GM12878 (cell line): ENCODE data around the gene PLEK2. TPM values are rescaled to one million over a fixed set of nuclear protein-coding genes. Genes with fewer than 3 reads are reported as not detected.

Experiments used
- ATAC-seq: fragments of 200-7000 bp; cut with Tn5 transposase; 3 replicates; pipeline ENCODE4 v1.9.1; 2020; ENCODE audit warnings: mild to moderate bottlenecking, moderate library complexity
- BruUV-seq: library from RNA; stranded (reverse); fragments of 400-500 nt; replicated peaks from 2 replicates; lab custom pipeline; 2021; lab: Mats Ljungman, UMichigan
- CTCF ChIA-PET: fragments of 300-600 bp; sonication (Branson Sonifier 250); formaldehyde crosslinking; extraction: SDS; loops from one replicate; lab custom pipeline; 2021; ENCODE audit warnings: inconsistent platforms; lab: Yijun Ruan, JAX
- POLR2A ChIA-PET: fragments of 350-600 bp; formaldehyde crosslinking; extraction: SDS; loops from one replicate; lab custom pipeline; 2021; ENCODE audit warnings: inconsistent platforms; lab: Charles Lee
- RAD21 ChIA-PET: fragments of 300-600 bp; sonication (Branson Sonifier 250); formaldehyde crosslinking; loops from one replicate; lab custom pipeline; 2023; ENCODE audit warnings: antibody characterized with exemption; ENCODE audit not compliant: unreplicated experiment; lab: Charles Lee
- SMC1A ChIA-PET: fragments of 300-600 bp; sonication (Branson Sonifier 250); formaldehyde crosslinking; loops from one replicate; lab custom pipeline; 2023; ENCODE audit not compliant: unreplicated experiment, uncharacterized antibody; lab: Charles Lee
- DNase-seq: peaks from one replicate; pipeline ENCODE4 v3.0.0-alpha.2; 2011; ENCODE audit warnings: low read depth, low spot score
- FAIRE-seq: peaks from 3 replicates; lab custom pipeline; 2011; peaks lifted over from hg19 to GRCh38; lab: Jason Lieb, UNC
- H2AFZ ChIP-seq: 2 replicates; pipeline ENCODE4 v1.6.0; 2011; ENCODE audit warnings: low read depth, low read length, control low read depth; ENCODE audit not compliant: control insufficient read depth
- H3K27ac ChIP-seq: 2 replicates; pipeline ENCODE4 v1.5.1; 2011; ENCODE audit warnings: control low read depth; ENCODE audit not compliant: control insufficient read depth, insufficient read depth
- H3K27me3 ChIP-seq, 2 experiments: replicated peaks in 1 of 2; 2 replicates each; pipeline versions ENCODE4 v1.6.0 to v1.6.1; 2011; ENCODE audit warnings: low read length in 1 of 2; ENCODE audit not compliant: control insufficient read depth in 2 of 2, insufficient read depth in 2 of 2
- H3K36me3 ChIP-seq, 2 experiments: 2 replicates each; pipeline ENCODE4 v1.5.1; 2011; ENCODE audit warnings: low read length in 1 of 2; ENCODE audit not compliant: control insufficient read depth in 2 of 2, insufficient read depth in 2 of 2
- H3K4me1 ChIP-seq: 2 replicates; pipeline ENCODE4 v1.6.1; 2011; ENCODE audit warnings: mild to moderate bottlenecking, low read length, moderate library complexity, mixed read lengths; ENCODE audit not compliant: control insufficient read depth, insufficient read depth
- H3K4me2 ChIP-seq: 2 replicates; pipeline ENCODE4 v1.6.0; 2011; ENCODE audit warnings: control low read depth; ENCODE audit not compliant: control insufficient read depth, insufficient read depth
- H3K4me3 ChIP-seq: fragments of 200-600 bp; sonication (generic); 2 replicates; pipeline ENCODE4 v1.5.1; 2016
- H3K79me2 ChIP-seq: 2 replicates; pipeline ENCODE4 v1.6.0; 2011; ENCODE audit warnings: low read length; ENCODE audit not compliant: control insufficient read depth, insufficient read depth
- H3K9ac ChIP-seq: 2 replicates; pipeline ENCODE4 v1.8.0; 2011; ENCODE audit warnings: low read length, control low read depth, mixed read lengths; ENCODE audit not compliant: control insufficient read depth, insufficient read depth
- H3K9me3 ChIP-seq: replicated peaks from 3 replicates; pipeline ENCODE4 v1.5.1; 2011; ENCODE audit warnings: mild to moderate bottlenecking, low read length; ENCODE audit not compliant: control insufficient read depth, insufficient read depth
- H4K20me1 ChIP-seq: 2 replicates; pipeline ENCODE4 v1.6.0; 2011; ENCODE audit not compliant: control insufficient read depth, insufficient read depth
- HSF1 ChIP-seq: fragments of 150-350 bp; IDR thresholded peaks from 2 replicates; pipeline ENCODE4 v1.6.1; 2014; ENCODE audit warnings: mild to moderate bottlenecking, low read depth, low read length
- MTA3 ChIP-seq: IDR thresholded peaks from 2 replicates; pipeline ENCODE4 v1.6.1; 2012; ENCODE audit warnings: low read length, inconsistent platforms, borderline replicate concordance
- PKNOX1 ChIP-seq: fragments of 450-650 bp; IDR thresholded peaks from 2 replicates; pipeline ENCODE4 v1.6.1; 2016; ENCODE audit warnings: mild to moderate bottlenecking
- YBX1 ChIP-seq: fragments of 450-650 bp; IDR thresholded peaks from 2 replicates; pipeline ENCODE4 v1.6.1; 2016; ENCODE audit warnings: antibody characterized with exemption
- WGBS: methylation state at CpG from one replicate; pipeline ENCODE4 v1.1.6; 2016; ENCODE audit warnings: low lambda C conversion rate; ENCODE audit not compliant: insufficient replicate concordance, insufficient coverage; ENCODE audit errors: missing lambda C conversion rate; 5-methylcytosine and 5-hydroxymethylcytosine counted together
- in situ Hi-C: fragments of 300-500 bp; cut with MboI; formaldehyde crosslinking; loops from 9 replicates; pipeline ENCODE4 v1.14.3; 2018; ENCODE audit warnings: mixed read lengths
- intact Hi-C: fragments of 100-400 bp; cut with micrococcal nuclease; formaldehyde crosslinking; loops from one replicate; pipeline ENCODE4 v1.14.2; 2022; ENCODE audit not compliant: unreplicated experiment
- polyA plus RNA-seq, 11 experiments: library from polyadenylated mRNA; depleted of rRNA in 4 of 11; unstranded in 6 of 11; stranded (reverse) in 5 of 11; fragments of >200 nt; fragmentation: Nextera tagmentation in 4 of 11; fragmentation: Illumina TruSeq in 1 of 11; extraction: Ambion mirVana in 4 of 11; extraction: Trizol in 1 of 11; gene quantifications; 1 replicate in 1 of 11; 2 replicates in 10 of 11; pipeline versions ENCODE4 v1.2.1 to v1.2.3, GENCODE V29; 2011 to 2016; ENCODE audit warnings: inconsistent platforms in 2 of 11, missing spikeins in 2 of 11, low read depth in 1 of 11
- total RNA-seq, 4 experiments: library from RNA; depleted of rRNA in 3 of 4; stranded (reverse); fragments of >200 nt in 3 of 4; fragmentation: Illumina TruSeq in 1 of 4; extraction: Trizol in 1 of 4; gene quantifications; 2 replicates each; pipeline versions ENCODE4 v1.2.1 to v1.2.3, GENCODE V29; 2013 to 2021

The PLEK2 gene
- total and polyA plus RNA-seq, 10 of the 15 experiments (the other 5 are each of a cell fraction or from before 2014, with no cell fraction given): 0.08 to 0.20 TPM; not detected in 8

- H3K9ac ChIP-seq: no peak overlapping the region
- ChIA-PET POLR2A (no interaction called here), CTCF (interaction anchor here (0.8 to 2.9 kb wide), 4 partner anchors 10 to 130 kb away, joined by 3 to 10 read pairs (median 5); no protein-coding TSS in a partner anchor), SMC1A (interaction anchor here (0.7 to 2.6 kb wide), 4 partner anchors 9 to 136 kb away, joined by 3 to 9 read pairs (median 6); no protein-coding TSS in a partner anchor), RAD21 (interaction anchor here (1.0 kb wide), 1 partner anchor 264 kb away, joined by 3 read pairs; no protein-coding TSS in a partner anchor)
- H3K27ac ChIP-seq: no peak overlapping the region
- H4K20me1 ChIP-seq: no peaks in the 10 kb centered on the region
- intact Hi-C loops (no loop called here), in situ Hi-C loops (no loop called here)
- no peaks in the 10 kb centered on the region; a peak in 3 of 4 replicates for H3K27me3 ChIP-seq
- no TSS peak for BruUV-seq
- no peak overlapping the region for H2AFZ ChIP-seq
- TF ChIP-seq HSF1 (no peak), PKNOX1 (no peak), YBX1 (no peak), MTA3 (no peak)
- no peaks in the 10 kb centered on the region for H3K79me2 ChIP-seq
- no peak overlapping the region for H3K4me2 ChIP-seq
- FAIRE-seq (no peak), ATAC-seq (no peak), DNase-seq (no peak)
- no peaks in the 10 kb centered on the region for H3K9me3 ChIP-seq
- no peak overlapping the region for H3K4me3 ChIP-seq
- H3K36me3 ChIP-seq: no peaks in the 10 kb centered on the region
- WGBS: 59% methylated on average over 4 of the region's 4 CpGs
- no peaks in the 10 kb centered on the region for H3K4me1 ChIP-seq
Measured at GRCh38 chr14:67440513-67440912, 28.5 kb upstream of the PLEK2 start.
